Heart left ventricle (tissue), 13 donors: Measurements from ENCODE around the gene SELENON.

Source experiments
- POLR2A ChIP-seq, 2 donors: fragments of 450-650 bp; IDR thresholded peaks; one replicate each; pipeline ENCODE4 v1.6.1; 2017; ENCODE audit warnings: antibody characterized with exemption in 2 of 2, mild to moderate bottlenecking in 2 of 2, moderate library complexity in 2 of 2
- TF ChIP-seq, protein P1 (sequence below), 12 donors: fragments of 200-600 bp; sonication (generic) in 4 of 12; IDR thresholded peaks; one replicate each; pipeline versions ENCODE4 v1.5.0 to v1.8.0; 2018 to 2022; ENCODE audit warnings: antibody characterized with exemption in 12 of 12, mild to moderate bottlenecking in 5 of 12
- donor health status: ischemic (EF 13 %, LVEDD 7.1; RV severe dilation, severe dysfunction).
- donor health status: DM: no; HTN: yes; CAD: no.
- donor health status: DM: no; HTN: no; CAD: no.
- donor health status: ischemic (EF 25% LVEDD 6.9; RV normal size, moderate dysfunction).
- donor health status: ischemic (EF 25% LVEDD 5.7; RV mildly dilated, moderate dysfunction).
- donor health status: ischemic (EF 35%, LVEDD 5.7; RV mildly dilated, moderate dysfunction).
- donor health status: nonischemic (EF 11% LVEDD 7.7; RV severe dilation, severe dysfunction).
- donor health status: DM: yes; HTN: yes; CAD: no.
- donor health status: PGD.
- donor health status: ischemic (EF 29% LVEDD 5.4; RV normal size, mild dysfunction).
- donor health status: nonischemic (EF 23%, LVEDD 6.1; RV moderate dilation, normal function).

DNA sequence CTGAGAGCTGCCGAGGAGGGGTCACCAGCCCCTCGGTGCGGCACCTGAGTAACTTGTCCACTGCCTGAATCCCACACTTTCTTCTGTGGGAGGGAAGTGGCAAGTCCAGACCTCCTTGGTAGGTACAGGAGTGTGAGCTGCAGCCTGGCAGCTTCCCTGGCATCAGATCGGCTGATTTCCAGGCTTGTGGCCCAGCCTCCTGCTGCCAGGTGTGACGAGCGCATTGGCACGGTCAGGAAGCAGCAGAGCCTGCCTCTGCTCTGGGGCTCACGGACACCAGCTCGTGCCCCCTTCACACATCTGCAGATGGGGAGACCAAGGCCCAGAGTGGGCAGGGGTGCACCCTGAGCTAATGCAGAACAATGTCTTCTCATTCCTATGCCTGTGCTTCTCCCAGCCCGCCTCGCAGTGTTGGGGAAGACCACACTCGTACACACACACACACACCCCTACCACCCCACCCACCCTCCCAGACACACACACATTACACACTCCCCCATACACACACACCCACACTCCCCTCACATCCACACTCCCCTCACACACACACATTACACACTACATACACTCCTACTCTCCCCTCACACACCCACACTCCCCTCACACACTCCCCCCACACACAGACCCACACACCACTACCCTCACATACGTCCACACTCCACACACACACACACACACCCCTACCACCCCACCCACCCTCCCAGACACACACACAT lies 33.1 kb upstream of the SELENON start:
- TF ChIP-seq POLR2A (IDR thresholded peaks at IDR 0.05), result no peak
- TF ChIP-seq, protein P1, sequence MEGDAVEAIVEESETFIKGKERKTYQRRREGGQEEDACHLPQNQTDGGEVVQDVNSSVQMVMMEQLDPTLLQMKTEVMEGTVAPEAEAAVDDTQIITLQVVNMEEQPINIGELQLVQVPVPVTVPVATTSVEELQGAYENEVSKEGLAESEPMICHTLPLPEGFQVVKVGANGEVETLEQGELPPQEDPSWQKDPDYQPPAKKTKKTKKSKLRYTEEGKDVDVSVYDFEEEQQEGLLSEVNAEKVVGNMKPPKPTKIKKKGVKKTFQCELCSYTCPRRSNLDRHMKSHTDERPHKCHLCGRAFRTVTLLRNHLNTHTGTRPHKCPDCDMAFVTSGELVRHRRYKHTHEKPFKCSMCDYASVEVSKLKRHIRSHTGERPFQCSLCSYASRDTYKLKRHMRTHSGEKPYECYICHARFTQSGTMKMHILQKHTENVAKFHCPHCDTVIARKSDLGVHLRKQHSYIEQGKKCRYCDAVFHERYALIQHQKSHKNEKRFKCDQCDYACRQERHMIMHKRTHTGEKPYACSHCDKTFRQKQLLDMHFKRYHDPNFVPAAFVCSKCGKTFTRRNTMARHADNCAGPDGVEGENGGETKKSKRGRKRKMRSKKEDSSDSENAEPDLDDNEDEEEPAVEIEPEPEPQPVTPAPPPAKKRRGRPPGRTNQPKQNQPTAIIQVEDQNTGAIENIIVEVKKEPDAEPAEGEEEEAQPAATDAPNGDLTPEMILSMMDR (IDR thresholded peaks at IDR 0.05), result no peak
